ENCODE measurements around the gene ADAMTS6.
"Not testable (repeated sequence)": the region's sequence is repeated elsewhere in the genome, so short reads cannot be mapped to it uniquely, and the experiment has no call there.

The ADAMTS6 gene

GRCh38 chr5:65383859-65384258 lies 97.9 kb downstream of the ADAMTS6 start:
- H3K27me3 ChIP-seq (replicated peaks): no peaks in the 10 kb centered on the region
- no peak for DNase-seq
- H3K27ac ChIP-seq: no peak overlapping the region
- H3K36me3 ChIP-seq (replicated peaks): no peaks in the 10 kb centered on the region
- H3K4me3 ChIP-seq (ENCODE audit: low read depth, low read length): no peak overlapping the region
- in situ Hi-C loops (cut with HindIII; ENCODE audit: low pct_ligation_motif_present, low sequenced_read_pairs): no loop called here
- TF ChIP-seq CTCF (IDR thresholded peaks at IDR 0.05; ENCODE audit: low read depth, low read length, missing control alignments): no peak

- DNase-seq: no peak
- H3K27ac ChIP-seq: no peak overlapping the region
- in situ Hi-C loops (cut with HindIII; ENCODE audit: low pct_ligation_motif_present, low sequenced_read_pairs): no loop called here
- H3K4me3 ChIP-seq (ENCODE audit: low read depth, low read length): no peak overlapping the region
- H3K27me3 ChIP-seq (replicated peaks): no peaks in the 10 kb centered on the region
- no peak for TF ChIP-seq CTCF (IDR thresholded peaks at IDR 0.05; ENCODE audit: low read depth, low read length, missing control alignments)
- H3K36me3 ChIP-seq (replicated peaks): no peaks in the 10 kb centered on the region
These were observed 99.1 kb downstream of the ADAMTS6 start for GRCh38 chr5:65382582-65382981.

DNA sequence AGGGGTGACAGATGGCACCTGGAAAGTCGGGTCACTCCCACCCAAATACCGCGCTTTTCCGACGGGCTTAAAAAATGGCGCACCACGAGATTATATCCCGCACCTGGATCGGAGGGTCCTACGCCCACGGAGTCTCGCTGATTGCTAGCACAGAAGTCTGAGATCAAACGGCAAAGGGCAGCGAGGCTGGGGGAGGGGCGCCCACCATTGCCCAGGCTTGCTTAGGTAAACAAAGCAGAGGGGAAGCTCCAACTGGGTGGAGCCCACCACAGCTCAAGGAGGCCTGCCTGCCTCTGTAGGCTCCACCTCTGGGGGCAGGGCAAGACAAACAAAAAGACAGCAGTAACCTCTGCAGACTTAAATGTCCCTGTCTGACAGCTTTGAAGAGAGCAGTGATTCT lies 111.2 kb downstream of the ADAMTS6 start:
- H3K36me3 ChIP-seq (replicated peaks); in situ Hi-C loops (cut with HindIII; ENCODE audit: low pct_ligation_motif_present, low sequenced_read_pairs); H3K4me3 ChIP-seq (ENCODE audit: low read depth, low read length); H3K27me3 ChIP-seq (replicated peaks); H3K27ac ChIP-seq; DNase-seq: not testable (repeated sequence)

DNA sequence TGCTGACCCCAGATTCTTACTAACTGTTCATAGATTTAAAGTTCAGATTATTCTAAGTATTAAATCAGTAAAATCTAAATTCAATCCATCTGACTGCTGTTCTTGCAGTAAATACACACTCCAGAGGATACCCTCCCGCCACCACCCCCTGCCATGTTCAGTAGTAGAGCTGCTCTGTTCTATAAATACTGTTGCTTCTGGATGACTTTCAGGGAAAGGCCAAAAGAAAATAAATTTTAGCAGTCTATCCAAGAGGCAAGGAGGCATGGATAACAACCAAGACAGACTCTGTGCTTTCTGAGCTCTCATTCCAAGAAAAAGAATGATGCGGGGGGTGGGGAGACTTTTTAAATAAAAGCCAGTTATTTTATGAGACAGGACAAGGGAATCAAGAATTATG lies 115.1 kb downstream of the ADAMTS6 start:
- no peaks in the 10 kb centered on the region for H3K36me3 ChIP-seq (replicated peaks)
- no peak overlapping the region for H3K27ac ChIP-seq
- H3K27me3 ChIP-seq (replicated peaks): no peaks in the 10 kb centered on the region
- TF ChIP-seq CTCF (IDR thresholded peaks at IDR 0.05; ENCODE audit: low read depth, low read length, missing control alignments): no peak
- DNase-seq: no peak
- in situ Hi-C loops (cut with HindIII; ENCODE audit: low pct_ligation_motif_present, low sequenced_read_pairs): no loop called here
- H3K4me3 ChIP-seq (ENCODE audit: low read depth, low read length): no peak overlapping the region

GRCh38 chr5:65364907-65365306 lies 116.8 kb downstream of the ADAMTS6 start:
- H3K27me3 ChIP-seq (replicated peaks): no peaks in the 10 kb centered on the region
- H3K27ac ChIP-seq: peak overlapping the region; percentile 70
- no peak for TF ChIP-seq CTCF (IDR thresholded peaks at IDR 0.05; ENCODE audit: low read depth, low read length, missing control alignments)
- H3K4me3 ChIP-seq (ENCODE audit: low read depth, low read length): no peak overlapping the region
- H3K36me3 ChIP-seq (replicated peaks): no peaks in the 10 kb centered on the region
- in situ Hi-C loops (cut with HindIII; ENCODE audit: low pct_ligation_motif_present, low sequenced_read_pairs): no loop called here
- DNase-seq: peak; percentile 7

DNA sequence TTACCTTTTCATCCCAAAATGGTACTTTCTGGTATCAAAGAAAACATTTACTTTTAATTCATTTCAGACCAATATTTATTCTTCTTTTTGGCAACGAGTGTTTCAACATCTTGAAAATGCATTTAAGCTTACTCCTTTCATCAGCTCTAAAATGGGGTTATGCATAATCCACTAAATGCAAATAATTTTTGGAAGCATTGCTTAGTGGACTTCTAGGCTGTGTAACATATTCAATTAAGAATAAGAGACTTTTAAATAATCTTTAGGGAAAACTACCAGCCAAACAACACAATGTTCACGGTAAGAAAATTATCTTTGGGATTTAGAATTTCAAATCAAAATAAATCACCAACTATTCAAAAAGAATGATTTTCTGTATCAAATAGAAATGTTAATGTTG lies 118.2 kb downstream of the ADAMTS6 start:
- H3K36me3 ChIP-seq (replicated peaks): no peaks in the 10 kb centered on the region
- no peaks in the 10 kb centered on the region for H3K27me3 ChIP-seq (replicated peaks)
- H3K4me3 ChIP-seq (ENCODE audit: low read depth, low read length): no peak overlapping the region
- no peak for DNase-seq
- no peak overlapping the region for H3K27ac ChIP-seq
- in situ Hi-C loops (cut with HindIII; ENCODE audit: low pct_ligation_motif_present, low sequenced_read_pairs): no loop called here
- no peak for TF ChIP-seq CTCF (IDR thresholded peaks at IDR 0.05; ENCODE audit: low read depth, low read length, missing control alignments)

Measured in brain microvascular endothelial cell (primary cell).